Upper lobe of left lung (tissue), 6 donors: ENCODE results near the gene SMC6. TPM values are rescaled to one million over a fixed set of nuclear protein-coding genes. Genes with fewer than 3 reads are reported as not detected.
A peak's percentile ranks its signal among the peaks of the same experiment; 100 is the strongest.

ENCODE experiments used
- ATAC-seq, 2 donors: fragments of 200-7000 bp; cut with Tn5 transposase; one replicate each; pipeline ENCODE4 v1.9.1; 2022; ENCODE audit warnings: mild to moderate bottlenecking in 2 of 2, moderate library complexity in 2 of 2; ENCODE audit not compliant: low FRiP score in 2 of 2
- DNase-seq, 2 donors: peaks; one replicate each; pipeline ENCODE4 v3.0.0-alpha.2; 2019 to 2020
- H3K27ac ChIP-seq, 4 donors: fragments of 200-600 bp; sonication (generic); one replicate each; pipeline ENCODE4 v1.5.1; 2016 to 2019
- H3K27me3 ChIP-seq, 4 donors: fragments of 200-600 bp; sonication (generic); one replicate each; pipeline ENCODE4 v1.5.1; 2017 to 2019
- H3K36me3 ChIP-seq, 4 donors: fragments of 200-600 bp; sonication (generic); one replicate each; pipeline ENCODE4 v1.5.1; 2016 to 2019
- H3K4me1 ChIP-seq, 4 donors: fragments of 200-600 bp; sonication (generic); one replicate each; pipeline ENCODE4 v1.5.1; 2018 to 2019
- H3K4me3 ChIP-seq, 4 donors: fragments of 200-600 bp; sonication (generic); one replicate each; pipeline ENCODE4 v1.5.1; 2017 to 2019; ENCODE audit warnings: mild to moderate bottlenecking in 2 of 4, moderate library complexity in 1 of 4
- H3K9me3 ChIP-seq, 4 donors: fragments of 200-600 bp; sonication (generic); one replicate each; pipeline ENCODE4 v1.5.1; 2018 to 2019
- EP300 ChIP-seq, 4 donors: sonication (generic); formaldehyde crosslinking; IDR thresholded peaks; one replicate each; pipeline ENCODE4 v1.5.1; 2017; ENCODE audit warnings: antibody characterized with exemption in 4 of 4, control low read depth in 2 of 4
- POLR2A ChIP-seq, 4 donors: fragments of 450-650 bp; IDR thresholded peaks; one replicate each; pipeline ENCODE4 v1.5.1; 2016 to 2017; ENCODE audit warnings: antibody characterized with exemption in 4 of 4, mild to moderate bottlenecking in 2 of 4
- POLR2AphosphoS5 ChIP-seq, 2 donors: sonication (generic); formaldehyde crosslinking; IDR thresholded peaks; one replicate each; pipeline ENCODE4 v1.5.1; 2017; ENCODE audit warnings: antibody characterized with exemption in 2 of 2
- WGBS, 2 donors: methylation state at CpG; one replicate each; pipeline ENCODE4 v1.1.5; 2017 to 2018; 5-methylcytosine and 5-hydroxymethylcytosine counted together
- total RNA-seq, 6 donors: library from RNA; depleted of rRNA in 4 of 6; stranded (reverse); fragments of >200 nt in 4 of 6; gene quantifications; one replicate each; pipeline versions ENCODE4 v1.1.0 to v1.2.1, GENCODE V29; 2016 to 2021
- TF ChIP-seq, protein P1 (sequence below), 6 experiments: fragments of 450-650 bp in 4 of 6; fragments of 200-600 bp in 2 of 6; sonication (generic) in 2 of 6; IDR thresholded peaks; one replicate each; pipeline ENCODE4 v1.5.1; 2016 to 2019; ENCODE audit warnings: antibody characterized with exemption in 6 of 6
- donor health status: DM: no; HTN: no; CAD: no; lungs with moderate emphysema.
- donor health status: DM: no; HTN: yes; CAD: no; lungs with severe emphysema.

SMC6 gene, protein sequence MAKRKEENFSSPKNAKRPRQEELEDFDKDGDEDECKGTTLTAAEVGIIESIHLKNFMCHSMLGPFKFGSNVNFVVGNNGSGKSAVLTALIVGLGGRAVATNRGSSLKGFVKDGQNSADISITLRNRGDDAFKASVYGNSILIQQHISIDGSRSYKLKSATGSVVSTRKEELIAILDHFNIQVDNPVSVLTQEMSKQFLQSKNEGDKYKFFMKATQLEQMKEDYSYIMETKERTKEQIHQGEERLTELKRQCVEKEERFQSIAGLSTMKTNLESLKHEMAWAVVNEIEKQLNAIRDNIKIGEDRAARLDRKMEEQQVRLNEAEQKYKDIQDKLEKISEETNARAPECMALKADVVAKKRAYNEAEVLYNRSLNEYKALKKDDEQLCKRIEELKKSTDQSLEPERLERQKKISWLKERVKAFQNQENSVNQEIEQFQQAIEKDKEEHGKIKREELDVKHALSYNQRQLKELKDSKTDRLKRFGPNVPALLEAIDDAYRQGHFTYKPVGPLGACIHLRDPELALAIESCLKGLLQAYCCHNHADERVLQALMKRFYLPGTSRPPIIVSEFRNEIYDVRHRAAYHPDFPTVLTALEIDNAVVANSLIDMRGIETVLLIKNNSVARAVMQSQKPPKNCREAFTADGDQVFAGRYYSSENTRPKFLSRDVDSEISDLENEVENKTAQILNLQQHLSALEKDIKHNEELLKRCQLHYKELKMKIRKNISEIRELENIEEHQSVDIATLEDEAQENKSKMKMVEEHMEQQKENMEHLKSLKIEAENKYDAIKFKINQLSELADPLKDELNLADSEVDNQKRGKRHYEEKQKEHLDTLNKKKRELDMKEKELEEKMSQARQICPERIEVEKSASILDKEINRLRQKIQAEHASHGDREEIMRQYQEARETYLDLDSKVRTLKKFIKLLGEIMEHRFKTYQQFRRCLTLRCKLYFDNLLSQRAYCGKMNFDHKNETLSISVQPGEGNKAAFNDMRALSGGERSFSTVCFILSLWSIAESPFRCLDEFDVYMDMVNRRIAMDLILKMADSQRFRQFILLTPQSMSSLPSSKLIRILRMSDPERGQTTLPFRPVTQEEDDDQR
- 10 to 100 TPM in 5 of 6 donors, 1 to 10 TPM in 1; 5.8 to 30.8 (median 13.6) TPM for total RNA-seq

DNA sequence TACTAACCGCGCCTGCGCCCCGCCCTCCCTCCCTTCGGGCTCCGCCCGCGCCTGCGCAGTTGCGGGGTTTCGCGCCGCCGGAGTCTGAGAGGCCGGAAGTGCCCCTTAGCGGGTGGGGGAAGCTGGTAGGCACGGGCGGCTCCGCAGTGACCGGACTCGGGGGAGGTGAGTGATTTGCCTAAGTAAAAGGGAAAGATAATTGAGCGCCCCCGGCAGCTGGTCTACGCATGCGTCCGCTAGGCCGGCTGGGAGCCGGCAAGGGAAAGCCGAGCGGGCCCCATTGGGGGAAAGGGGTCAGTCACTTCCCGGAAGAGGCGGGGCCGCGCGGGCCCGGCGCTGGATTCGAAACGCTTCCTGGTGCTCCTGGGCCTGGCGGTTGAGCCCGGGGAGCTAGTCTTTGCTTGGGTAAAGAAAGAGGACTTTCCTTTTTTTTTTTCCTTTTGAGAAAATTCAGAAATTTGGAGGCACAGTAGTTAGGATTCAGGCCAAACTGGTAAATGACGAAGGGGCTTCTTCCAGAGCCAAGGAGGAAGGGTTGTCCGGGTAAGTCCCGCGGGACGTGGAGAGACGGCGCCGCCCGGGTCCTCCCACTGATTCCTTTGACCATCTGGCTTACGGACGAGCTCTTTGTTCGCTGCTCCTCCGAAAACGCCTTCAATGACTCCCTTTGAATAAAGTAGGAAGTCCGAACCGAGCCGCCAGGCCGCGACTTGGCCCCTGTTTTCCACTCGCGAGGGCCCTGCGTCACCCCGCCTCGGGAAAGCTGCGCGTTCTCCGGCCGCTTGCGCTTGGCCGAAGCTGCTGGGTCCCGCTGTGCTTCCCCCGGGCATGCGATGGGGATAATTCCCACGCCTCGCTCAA lies at the start of gene SMC6, which contains the start of gene GEN1:
Gene SMC6 (minus strand): TSS at position 8 of the 861 bp plus-strand sequence. CDS start 7,864 bp downstream, outside the sequence.
Gene GEN1 (plus strand): TSS at position 336 of the 861 bp plus-strand sequence. CDS start 5,806 bp downstream, outside the sequence.
- H3K4me3 ChIP-seq, result peak within 1 kb of the TSS; percentile 52 to 90 (median 80)
- no peaks in the 10 kb centered on the region for H3K27me3 ChIP-seq
- H3K27ac ChIP-seq, result peak within 1 kb of the TSS; percentile 95 to 98 (median 98)
- DNase-seq, result peak; percentile 87 to 99
- peak; percentile 96 to 98 for ATAC-seq
- H3K36me3 ChIP-seq, result no peaks in the 10 kb centered on the region
- TF ChIP-seq, protein P1, sequence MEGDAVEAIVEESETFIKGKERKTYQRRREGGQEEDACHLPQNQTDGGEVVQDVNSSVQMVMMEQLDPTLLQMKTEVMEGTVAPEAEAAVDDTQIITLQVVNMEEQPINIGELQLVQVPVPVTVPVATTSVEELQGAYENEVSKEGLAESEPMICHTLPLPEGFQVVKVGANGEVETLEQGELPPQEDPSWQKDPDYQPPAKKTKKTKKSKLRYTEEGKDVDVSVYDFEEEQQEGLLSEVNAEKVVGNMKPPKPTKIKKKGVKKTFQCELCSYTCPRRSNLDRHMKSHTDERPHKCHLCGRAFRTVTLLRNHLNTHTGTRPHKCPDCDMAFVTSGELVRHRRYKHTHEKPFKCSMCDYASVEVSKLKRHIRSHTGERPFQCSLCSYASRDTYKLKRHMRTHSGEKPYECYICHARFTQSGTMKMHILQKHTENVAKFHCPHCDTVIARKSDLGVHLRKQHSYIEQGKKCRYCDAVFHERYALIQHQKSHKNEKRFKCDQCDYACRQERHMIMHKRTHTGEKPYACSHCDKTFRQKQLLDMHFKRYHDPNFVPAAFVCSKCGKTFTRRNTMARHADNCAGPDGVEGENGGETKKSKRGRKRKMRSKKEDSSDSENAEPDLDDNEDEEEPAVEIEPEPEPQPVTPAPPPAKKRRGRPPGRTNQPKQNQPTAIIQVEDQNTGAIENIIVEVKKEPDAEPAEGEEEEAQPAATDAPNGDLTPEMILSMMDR (IDR thresholded peaks at IDR 0.05), result peak in 1 of 6 experiments; percentile 6
- TF ChIP-seq POLR2A (IDR thresholded peaks at IDR 0.05), result peak in 1 of 4 donors; percentile 17
- TF ChIP-seq POLR2AphosphoS5 (IDR thresholded peaks at IDR 0.05), result no peak
- no peak for TF ChIP-seq EP300 (IDR thresholded peaks at IDR 0.05)
- H3K9me3 ChIP-seq, result no peaks in the 10 kb centered on the region
- 0% methylated on average over 6 to 59 of the region's 76 CpGs for WGBS, 2 donors
- peaks cover 13 to 31% (median 20%) of the 10 kb centered on the region in 4 donors for H3K4me1 ChIP-seq

DNA sequence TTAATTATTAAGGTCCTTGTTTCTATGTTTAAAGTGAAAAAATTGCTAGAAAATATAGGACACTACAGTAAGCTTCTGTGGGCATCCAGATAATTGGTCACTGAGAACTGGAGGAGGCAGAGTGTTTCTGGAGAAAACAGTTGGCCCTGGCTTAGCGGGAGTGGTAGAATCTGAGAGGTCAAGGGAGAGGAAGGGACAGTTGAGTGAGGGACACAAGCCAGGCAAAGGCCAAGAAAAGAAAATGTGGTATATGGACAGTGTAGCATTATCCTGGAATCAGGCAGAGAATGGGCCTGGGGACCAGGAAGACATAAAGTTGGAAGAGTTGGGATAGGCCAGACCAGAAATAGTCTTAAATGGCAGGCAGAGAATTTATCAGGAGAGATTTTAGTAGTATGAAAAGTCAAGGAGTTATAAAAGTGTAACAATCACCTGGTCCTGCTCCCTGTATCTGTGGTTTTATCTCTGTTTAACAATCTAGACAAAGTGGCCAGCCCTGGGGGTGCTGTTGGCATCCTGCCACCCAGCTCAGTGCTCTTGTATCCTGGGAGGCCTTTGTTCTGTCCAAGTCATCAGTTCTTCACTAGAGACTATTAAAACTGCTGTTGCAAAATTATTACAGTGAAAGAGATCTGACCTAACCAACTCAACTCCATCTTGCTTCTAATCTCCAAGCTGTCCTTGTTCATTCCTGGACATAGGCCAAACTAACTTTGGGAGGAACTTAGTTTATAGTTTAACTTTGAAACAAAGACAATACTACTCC lies 47.3 kb upstream of the SMC6 start:
- peaks cover 0 to 11% (median 0%) of the 10 kb centered on the region in 4 donors for H3K4me1 ChIP-seq
- no peak overlapping the region for H3K4me3 ChIP-seq
- H3K27me3 ChIP-seq, result no peaks in the 10 kb centered on the region
- WGBS, 2 donors, result 67 to 97% methylated on average over 1 of the region's 1 CpG
- DNase-seq, result no peak
- no peaks in the 10 kb centered on the region for H3K9me3 ChIP-seq
- no peak for TF ChIP-seq POLR2A (IDR thresholded peaks at IDR 0.05)
- no peak for TF ChIP-seq POLR2AphosphoS5 (IDR thresholded peaks at IDR 0.05)
- TF ChIP-seq, protein P1 (IDR thresholded peaks at IDR 0.05), result no peak
- no peak for TF ChIP-seq EP300 (IDR thresholded peaks at IDR 0.05)
- H3K36me3 ChIP-seq, result no peaks in the 10 kb centered on the region
- ATAC-seq, result no peak
- no peak overlapping the region for H3K27ac ChIP-seq

DNA sequence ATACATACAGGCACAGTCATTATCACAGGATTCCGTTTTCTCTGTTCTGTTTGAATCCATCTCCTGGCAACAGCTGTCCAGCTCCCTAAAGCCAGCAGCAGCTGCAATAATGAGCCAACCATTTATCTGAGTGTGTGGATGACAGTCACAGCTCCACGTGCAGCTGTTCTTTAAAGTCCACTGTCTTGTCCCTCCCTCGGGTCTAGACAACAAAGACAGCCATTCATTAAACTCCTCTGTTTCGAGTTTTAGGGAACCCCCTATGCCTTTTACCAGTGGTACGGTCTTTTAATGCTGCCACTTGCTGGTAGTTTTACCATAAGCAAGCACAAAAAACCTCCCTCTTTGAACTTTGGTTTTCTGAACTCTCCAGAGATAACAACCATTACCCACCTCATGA lies 46.6 kb upstream of the SMC6 start:
- Histone ChIP-seq H3K4me3 (no peak overlapping the region), H3K27me3 (no peaks in the 10 kb centered on the region), H3K4me1 (peaks cover 0 to 11% (median 0%) of the 10 kb centered on the region in 4 donors), H3K36me3 (no peaks in the 10 kb centered on the region), H3K27ac (no peak overlapping the region), H3K9me3 (no peaks in the 10 kb centered on the region)
- TF ChIP-seq EP300 (IDR thresholded peaks at IDR 0.05) (peak in 1 of 4 donors; percentile 15), POLR2AphosphoS5 (IDR thresholded peaks at IDR 0.05) (no peak)
- TF ChIP-seq, protein P1 (IDR thresholded peaks at IDR 0.05), result no peak
- 35 to 71% methylated on average over 5 of the region's 5 CpGs for WGBS, 2 donors
- no peak for DNase-seq
- ATAC-seq, result no peak
